GM12801 (cell line): ENCODE measurements around the gene TOP2A.

Source experiments
- TF ChIP-seq, protein P1 (sequence below): IDR thresholded peaks from one replicate; pipeline ENCODE4 v1.5.1; 2011; ENCODE audit warnings: control low read depth; ENCODE audit not compliant: insufficient read length; ENCODE audit errors: extremely low read depth

TOP2A gene

GRCh38 chr17:40361063-40361924, 56.4 kb downstream of the TOP2A start:
- TF ChIP-seq, protein P1, sequence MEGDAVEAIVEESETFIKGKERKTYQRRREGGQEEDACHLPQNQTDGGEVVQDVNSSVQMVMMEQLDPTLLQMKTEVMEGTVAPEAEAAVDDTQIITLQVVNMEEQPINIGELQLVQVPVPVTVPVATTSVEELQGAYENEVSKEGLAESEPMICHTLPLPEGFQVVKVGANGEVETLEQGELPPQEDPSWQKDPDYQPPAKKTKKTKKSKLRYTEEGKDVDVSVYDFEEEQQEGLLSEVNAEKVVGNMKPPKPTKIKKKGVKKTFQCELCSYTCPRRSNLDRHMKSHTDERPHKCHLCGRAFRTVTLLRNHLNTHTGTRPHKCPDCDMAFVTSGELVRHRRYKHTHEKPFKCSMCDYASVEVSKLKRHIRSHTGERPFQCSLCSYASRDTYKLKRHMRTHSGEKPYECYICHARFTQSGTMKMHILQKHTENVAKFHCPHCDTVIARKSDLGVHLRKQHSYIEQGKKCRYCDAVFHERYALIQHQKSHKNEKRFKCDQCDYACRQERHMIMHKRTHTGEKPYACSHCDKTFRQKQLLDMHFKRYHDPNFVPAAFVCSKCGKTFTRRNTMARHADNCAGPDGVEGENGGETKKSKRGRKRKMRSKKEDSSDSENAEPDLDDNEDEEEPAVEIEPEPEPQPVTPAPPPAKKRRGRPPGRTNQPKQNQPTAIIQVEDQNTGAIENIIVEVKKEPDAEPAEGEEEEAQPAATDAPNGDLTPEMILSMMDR, result no peak

- TF ChIP-seq, protein P1, result no peak
These were observed 57.6 kb downstream of the TOP2A start for GRCh38 chr17:40360091-40360490.

DNA sequence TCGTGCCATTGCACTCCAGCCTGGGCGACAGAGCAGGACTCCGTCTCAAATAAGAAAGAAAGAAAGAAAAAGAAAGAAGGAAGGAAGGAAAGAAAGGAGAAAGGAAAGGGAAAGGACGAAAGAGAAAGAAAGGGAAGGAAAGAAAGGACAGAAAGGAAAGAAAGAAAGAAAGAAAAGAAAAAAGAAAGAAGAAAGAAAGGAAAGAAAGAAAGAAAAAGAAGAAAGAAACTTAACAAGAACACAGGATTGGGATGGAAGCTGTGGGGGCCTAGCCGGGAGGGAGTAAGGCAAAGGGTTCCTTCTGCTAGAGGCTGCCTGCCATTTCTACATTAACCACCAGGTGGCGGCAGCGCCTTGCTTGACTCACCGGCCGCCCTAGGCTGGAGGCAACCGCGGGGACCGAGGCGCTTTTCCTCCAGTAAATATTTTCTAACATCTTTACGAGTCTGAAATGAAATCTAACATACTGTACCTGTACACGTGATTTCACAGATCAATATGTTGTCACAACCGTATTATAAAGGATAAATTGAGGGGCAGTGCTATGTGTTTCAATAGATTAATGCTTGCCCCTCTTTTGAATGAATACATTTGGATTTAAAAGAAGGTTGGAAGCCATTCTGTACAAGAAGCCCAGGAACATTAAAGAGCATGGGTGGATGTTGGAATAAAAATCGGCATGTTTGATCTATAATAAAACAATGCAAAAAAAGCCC, 59.2 kb downstream of the TOP2A start:
- TF ChIP-seq, protein P1, result peak; percentile 52

DNA sequence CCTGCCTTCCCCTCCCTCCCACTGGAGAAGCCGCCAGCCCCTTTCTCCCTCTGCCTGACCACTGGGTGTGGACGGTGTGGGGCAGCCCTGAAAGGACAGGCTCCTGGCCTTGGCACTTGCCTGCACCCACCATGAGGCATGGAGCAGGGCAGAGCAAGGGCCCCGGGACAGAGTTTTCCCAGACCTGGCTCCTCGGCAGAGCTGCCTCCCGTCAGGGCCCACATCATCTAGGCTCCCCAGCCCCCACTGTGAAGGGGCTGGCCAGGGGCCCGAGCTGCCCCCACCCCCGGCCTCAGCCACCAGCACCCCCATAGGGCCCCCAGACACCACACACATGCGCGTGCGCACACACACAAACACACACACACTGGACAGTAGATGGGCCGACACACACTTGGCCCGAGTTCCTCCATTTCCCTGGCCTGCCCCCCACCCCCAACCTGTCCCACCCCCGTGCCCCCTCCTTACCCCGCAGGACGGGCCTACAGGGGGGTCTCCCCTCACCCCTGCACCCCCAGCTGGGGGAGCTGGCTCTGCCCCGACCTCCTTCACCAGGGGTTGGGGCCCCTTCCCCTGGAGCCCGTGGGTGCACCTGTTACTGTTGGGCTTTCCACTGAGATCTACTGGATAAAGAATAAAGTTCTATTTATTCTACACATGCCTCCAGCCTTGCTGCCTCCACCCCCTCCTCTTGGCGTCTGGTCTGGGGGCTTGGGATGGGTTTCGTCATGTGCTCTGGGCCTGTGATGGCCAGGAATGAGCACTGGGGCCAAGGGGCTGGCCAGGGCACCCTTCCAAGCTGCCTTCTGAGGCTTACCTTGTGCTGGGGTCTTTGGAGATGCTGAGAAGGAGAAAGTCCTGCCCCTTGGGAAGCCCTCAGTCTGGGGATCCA, 60.5 kb downstream of the TOP2A start:
- TF ChIP-seq, protein P1, result no peak

DNA sequence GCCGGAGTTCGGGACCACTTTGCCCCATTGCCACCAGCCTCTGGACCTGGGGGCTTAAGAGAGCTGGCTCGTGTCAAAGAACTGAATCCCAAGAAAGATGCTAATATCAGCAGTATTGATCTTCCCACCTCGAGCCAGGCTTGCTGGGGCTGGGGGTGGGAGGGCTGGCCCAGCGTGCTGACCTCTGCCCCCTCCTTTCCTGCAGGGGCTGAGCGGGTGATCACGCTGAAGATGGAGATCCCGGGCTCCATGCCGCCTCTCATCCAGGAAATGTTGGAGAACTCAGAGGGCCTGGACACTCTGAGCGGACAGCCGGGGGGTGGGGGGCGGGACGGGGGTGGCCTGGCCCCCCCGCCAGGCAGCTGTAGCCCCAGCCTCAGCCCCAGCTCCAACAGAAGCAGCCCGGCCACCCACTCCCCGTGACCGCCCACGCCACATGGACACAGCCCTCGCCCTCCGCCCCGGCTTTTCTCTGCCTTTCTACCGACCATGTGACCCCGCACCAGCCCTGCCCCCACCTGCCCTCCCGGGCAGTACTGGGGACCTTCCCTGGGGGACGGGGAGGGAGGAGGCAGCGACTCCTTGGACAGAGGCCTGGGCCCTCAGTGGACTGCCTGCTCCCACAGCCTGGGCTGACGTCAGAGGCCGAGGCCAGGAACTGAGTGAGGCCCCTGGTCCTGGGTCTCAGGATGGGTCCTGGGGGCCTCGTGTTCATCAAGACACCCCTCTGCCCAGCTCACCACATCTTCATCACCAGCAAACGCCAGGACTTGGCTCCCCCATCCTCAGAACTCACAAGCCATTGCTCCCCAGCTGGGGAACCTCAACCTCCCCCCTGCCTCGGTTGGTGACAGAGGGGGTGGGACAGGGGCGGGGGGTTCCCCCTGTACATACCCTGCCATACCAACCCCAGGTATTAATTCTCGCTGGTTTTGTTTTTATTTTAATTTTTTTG, 61.6 kb downstream of the TOP2A start:
- TF ChIP-seq, protein P1, result no peak

- TF ChIP-seq, protein P1, result no peak
These were observed 62.4 kb downstream of the TOP2A start for GRCh38 chr17:40355123-40355803.
